Neural progenitor cell (in vitro differentiated cells): ENCODE results near the gene ZNF343. TPM values are rescaled to one million over a fixed set of nuclear protein-coding genes. Genes with fewer than 3 reads are reported as not detected.

Experiments used
- DNase-seq: peaks from one replicate; pipeline ENCODE4 v3.0.0-alpha.2; 2016; ENCODE audit warnings: low spot score
- H2AFZ ChIP-seq: fragments of 200-600 bp; sonication (generic); replicated peaks from 2 replicates; pipeline ENCODE4 v1.6.1; 2016; ENCODE audit warnings: antibody characterized with exemption
- H3F3A ChIP-seq: fragments of 200-600 bp; sonication (generic); 2 replicates; pipeline ENCODE4 v1.6.1; 2016; ENCODE audit warnings: antibody characterized with exemption, low read depth
- H3K27ac ChIP-seq: fragments of 200-600 bp; sonication (generic); 2 replicates; pipeline ENCODE4 v1.5.1; 2016; ENCODE audit warnings: mild to moderate bottlenecking
- H3K27me3 ChIP-seq: fragments of 200-600 bp; sonication (generic); 2 replicates; pipeline ENCODE4 v1.6.1; 2016; ENCODE audit warnings: mild to moderate bottlenecking, moderate library complexity
- H3K36me3 ChIP-seq: fragments of 200-600 bp; sonication (generic); 2 replicates; pipeline ENCODE4 v1.5.1; 2016
- H3K4me1 ChIP-seq: fragments of 200-600 bp; sonication (generic); 2 replicates; pipeline ENCODE4 v1.6.1; 2016; ENCODE audit warnings: mixed run types
- H3K4me2 ChIP-seq: fragments of 200-600 bp; sonication (generic); 2 replicates; pipeline ENCODE4 v1.6.1; 2016
- H3K4me3 ChIP-seq: fragments of 200-600 bp; sonication (generic); 2 replicates; pipeline ENCODE4 v1.5.1; 2016
- H3K79me2 ChIP-seq: fragments of 200-600 bp; sonication (generic); 2 replicates; pipeline ENCODE4 v1.6.1; 2016; ENCODE audit warnings: low read depth
- H3K9ac ChIP-seq: fragments of 200-600 bp; sonication (generic); 2 replicates; pipeline ENCODE4 v1.6.1; 2016
- H3K9me3 ChIP-seq: fragments of 200-600 bp; sonication (generic); 2 replicates; pipeline ENCODE4 v1.5.1; 2016; ENCODE audit warnings: low read depth
- H4K20me1 ChIP-seq: fragments of 200-600 bp; sonication (generic); 2 replicates; pipeline ENCODE4 v1.6.1; 2016; ENCODE audit warnings: low read depth
- H3K27ac Mint-ChIP-seq: 3 replicates; pipeline ENCODE4 v1.8.0; 2021; ENCODE audit warnings: mixed read lengths
- H3K27me3 Mint-ChIP-seq: 2 replicates; pipeline ENCODE4 v1.8.0; 2022; ENCODE audit warnings: low read depth, mild to moderate bottlenecking, inconsistent platforms, moderate library complexity, mixed read lengths; ENCODE audit not compliant: insufficient read depth
- H3K36me3 Mint-ChIP-seq: 3 replicates; pipeline ENCODE4 v1.8.0; 2021; ENCODE audit warnings: mixed read lengths
- H3K4me1 Mint-ChIP-seq: 3 replicates; pipeline ENCODE4 v1.8.0; 2021; ENCODE audit warnings: mixed read lengths
- H3K4me3 Mint-ChIP-seq: 3 replicates; pipeline ENCODE4 v1.8.0; 2021; ENCODE audit warnings: mild to moderate bottlenecking, moderate library complexity, mixed read lengths
- H3K9me3 Mint-ChIP-seq: 3 replicates; pipeline ENCODE4 v1.8.0; 2020; ENCODE audit warnings: mixed read lengths
- EZH2 ChIP-seq: fragments of 200-600 bp; sonication (generic); IDR thresholded peaks from 2 replicates; pipeline ENCODE4 v1.6.1; 2017; ENCODE audit warnings: antibody characterized with exemption, mild to moderate bottlenecking, moderate library complexity
- EZH2phosphoT487 ChIP-seq: fragments of 200-600 bp; sonication (generic); IDR thresholded peaks from 2 replicates; pipeline ENCODE4 v1.6.1; 2017; ENCODE audit warnings: antibody characterized with exemption
- total RNA-seq: library from RNA; depleted of rRNA; stranded (reverse); fragments of >200 nt; gene quantifications from 2 replicates; pipeline ENCODE4 v1.2.3, GENCODE V29; 2015; ENCODE audit warnings: low replicate concordance
- TF ChIP-seq, protein P1 (sequence below): fragments of 200-600 bp; sonication (generic); IDR thresholded peaks from 2 replicates; pipeline ENCODE4 v1.5.1; 2017; ENCODE audit warnings: antibody characterized with exemption, mild to moderate bottlenecking

ZNF343 gene
- total RNA-seq, 1 donor from 2014 or later = 7.4 TPM

DNA sequence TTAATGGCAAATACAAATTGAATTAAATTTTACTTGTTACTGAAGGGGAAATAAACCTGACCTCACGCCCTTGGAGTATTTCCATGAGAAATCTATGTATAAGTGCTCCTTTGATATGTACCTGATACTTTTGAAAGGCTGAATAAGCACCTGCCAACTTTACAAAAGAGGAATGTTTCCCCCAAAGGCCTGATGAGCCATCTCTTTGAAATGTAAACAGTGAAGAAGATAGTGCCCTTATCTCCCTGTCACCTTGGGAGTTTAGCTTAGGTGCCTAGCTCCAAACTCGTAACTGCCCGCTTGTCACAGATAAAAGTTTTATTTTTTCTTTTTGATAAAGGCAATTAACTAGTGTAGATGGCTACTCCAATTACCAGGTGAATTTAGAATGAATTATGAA lies 1.1 kb upstream of the ZNF343 start:
- H3K27ac ChIP-seq = no peak overlapping the region
- peaks cover 11% of the 10 kb centered on the region for H3K79me2 ChIP-seq
- H3K9me3 Mint-ChIP-seq = peaks cover 2% of the 10 kb centered on the region
- peak overlapping the region; percentile 100 for H3K4me3 Mint-ChIP-seq
- no peak overlapping the region for H3K27ac Mint-ChIP-seq
- H3K27me3 ChIP-seq = peaks cover 65% of the 10 kb centered on the region
- no peaks in the 10 kb centered on the region for H3F3A ChIP-seq
- no peak for DNase-seq
- no peaks in the 10 kb centered on the region for H4K20me1 ChIP-seq
- H3K27me3 Mint-ChIP-seq = no peaks in the 10 kb centered on the region
- peak overlapping the region; percentile 77 for H3K4me3 ChIP-seq
- H3K9ac ChIP-seq = no peak overlapping the region
- TF ChIP-seq, protein P1, sequence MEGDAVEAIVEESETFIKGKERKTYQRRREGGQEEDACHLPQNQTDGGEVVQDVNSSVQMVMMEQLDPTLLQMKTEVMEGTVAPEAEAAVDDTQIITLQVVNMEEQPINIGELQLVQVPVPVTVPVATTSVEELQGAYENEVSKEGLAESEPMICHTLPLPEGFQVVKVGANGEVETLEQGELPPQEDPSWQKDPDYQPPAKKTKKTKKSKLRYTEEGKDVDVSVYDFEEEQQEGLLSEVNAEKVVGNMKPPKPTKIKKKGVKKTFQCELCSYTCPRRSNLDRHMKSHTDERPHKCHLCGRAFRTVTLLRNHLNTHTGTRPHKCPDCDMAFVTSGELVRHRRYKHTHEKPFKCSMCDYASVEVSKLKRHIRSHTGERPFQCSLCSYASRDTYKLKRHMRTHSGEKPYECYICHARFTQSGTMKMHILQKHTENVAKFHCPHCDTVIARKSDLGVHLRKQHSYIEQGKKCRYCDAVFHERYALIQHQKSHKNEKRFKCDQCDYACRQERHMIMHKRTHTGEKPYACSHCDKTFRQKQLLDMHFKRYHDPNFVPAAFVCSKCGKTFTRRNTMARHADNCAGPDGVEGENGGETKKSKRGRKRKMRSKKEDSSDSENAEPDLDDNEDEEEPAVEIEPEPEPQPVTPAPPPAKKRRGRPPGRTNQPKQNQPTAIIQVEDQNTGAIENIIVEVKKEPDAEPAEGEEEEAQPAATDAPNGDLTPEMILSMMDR = no peak
- no peak for TF ChIP-seq EZH2phosphoT487
- TF ChIP-seq EZH2 = no peak
- no peaks in the 10 kb centered on the region for H3K9me3 ChIP-seq
- H3K4me2 ChIP-seq = peak overlapping the region; percentile 92
- H3K36me3 ChIP-seq = no peaks in the 10 kb centered on the region
- no peak overlapping the region for H2AFZ ChIP-seq
- H3K4me1 ChIP-seq = no peaks in the 10 kb centered on the region
- peaks cover 2% of the 10 kb centered on the region for H3K36me3 Mint-ChIP-seq
- peaks cover 9% of the 10 kb centered on the region for H3K4me1 Mint-ChIP-seq

DNA sequence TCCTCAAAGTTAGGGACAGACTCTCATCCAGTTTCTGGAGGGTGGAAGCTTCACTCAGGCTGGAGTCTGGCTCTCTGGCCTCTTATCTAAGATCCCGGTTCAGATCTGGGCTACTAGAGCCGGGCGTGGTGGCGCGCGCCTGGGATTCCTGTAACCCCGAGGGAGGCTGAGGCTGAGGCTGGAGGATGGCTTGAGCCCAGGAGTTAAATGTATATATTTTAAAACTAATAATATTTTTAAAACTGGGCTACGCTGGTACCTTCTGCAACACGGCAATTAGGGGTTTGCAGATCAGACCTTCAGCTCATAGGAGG lies 710 bp upstream of the ZNF343 start:
- TF ChIP-seq, protein P1 = no peak
- TF ChIP-seq EZH2 = no peak
- TF ChIP-seq EZH2phosphoT487 = no peak
- H3K4me1 Mint-ChIP-seq = peaks cover 9% of the 10 kb centered on the region
- peaks cover 61% of the 10 kb centered on the region for H3K27me3 ChIP-seq

DNA sequence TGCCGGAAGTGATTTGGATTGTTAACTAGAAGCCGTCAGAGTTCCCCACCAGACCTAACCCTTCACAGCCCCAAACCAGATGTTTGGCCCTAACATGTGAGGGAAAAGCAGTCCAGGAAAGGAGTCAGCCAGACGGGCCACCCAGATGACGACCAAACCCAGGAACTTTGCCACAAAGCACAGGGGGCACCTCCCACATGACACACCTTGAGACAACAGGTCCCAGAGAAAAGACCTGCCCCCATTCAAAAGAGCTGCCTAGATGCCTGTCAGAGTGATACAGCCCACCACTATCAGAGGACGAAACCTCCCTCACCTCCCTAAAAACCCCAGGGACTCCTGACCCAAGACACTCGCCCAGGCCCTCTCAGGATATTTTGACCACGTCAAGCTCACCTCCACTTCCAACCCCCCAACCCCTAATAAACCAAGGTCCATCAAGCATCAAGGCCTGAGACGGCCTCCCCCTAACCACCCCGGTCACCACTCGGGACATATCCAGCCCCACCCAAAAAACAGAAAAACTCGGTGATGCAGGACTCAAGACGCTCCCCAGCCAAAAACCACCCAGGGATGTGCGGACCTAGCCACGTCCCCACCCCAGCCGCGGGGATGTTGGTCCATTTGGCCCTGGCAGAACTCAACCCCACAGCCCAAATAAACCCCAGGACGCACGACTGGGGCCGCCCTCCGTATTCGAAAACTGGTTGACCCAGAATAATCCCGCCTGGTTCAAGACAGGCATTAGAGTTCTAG lies 662 bp downstream of the ZNF343 start:
- Histone ChIP-seq H3K79me2 (peaks cover 11% of the 10 kb centered on the region), H3K9me3 (no peaks in the 10 kb centered on the region), H3K4me1 (no peaks in the 10 kb centered on the region), H3K36me3 (no peaks in the 10 kb centered on the region), H3K4me3 (peak overlapping the region; percentile 77), H3F3A (no peaks in the 10 kb centered on the region), H3K27ac (no peak overlapping the region), H3K4me2 (peak overlapping the region; percentile 92), H4K20me1 (no peaks in the 10 kb centered on the region), H2AFZ (peak overlapping the region; percentile 100), H3K27me3 (peaks cover 48% of the 10 kb centered on the region), H3K9ac (peak overlapping the region; percentile 4)
- peak overlapping the region; percentile 72 for H3K27ac Mint-ChIP-seq
- H3K9me3 Mint-ChIP-seq = peaks cover 4% of the 10 kb centered on the region
- no peaks in the 10 kb centered on the region for H3K27me3 Mint-ChIP-seq
- H3K36me3 Mint-ChIP-seq = peaks cover 2% of the 10 kb centered on the region
- DNase-seq = no peak
- H3K4me3 Mint-ChIP-seq = peak overlapping the region; percentile 100
- H3K4me1 Mint-ChIP-seq = peaks cover 9% of the 10 kb centered on the region
- TF ChIP-seq, protein P1 = no peak
- TF ChIP-seq EZH2 (no peak), EZH2phosphoT487 (no peak)

More for the DNA sequence above, 710 bp upstream of the ZNF343 start:
- Histone ChIP-seq H3K9ac (no peak overlapping the region), H3K27ac (no peak overlapping the region), H3K4me1 (no peaks in the 10 kb centered on the region), H3K4me2 (peak overlapping the region; percentile 92), H4K20me1 (no peaks in the 10 kb centered on the region), H3K4me3 (peak overlapping the region; percentile 77), H3K9me3 (no peaks in the 10 kb centered on the region), H3F3A (no peaks in the 10 kb centered on the region), H3K36me3 (no peaks in the 10 kb centered on the region), H3K79me2 (peaks cover 11% of the 10 kb centered on the region), H2AFZ (peak overlapping the region; percentile 100)
- peaks cover 2% of the 10 kb centered on the region for H3K9me3 Mint-ChIP-seq
- no peaks in the 10 kb centered on the region for H3K27me3 Mint-ChIP-seq
- DNase-seq = no peak
- peaks cover 2% of the 10 kb centered on the region for H3K36me3 Mint-ChIP-seq
- H3K27ac Mint-ChIP-seq = no peak overlapping the region
- peak overlapping the region; percentile 100 for H3K4me3 Mint-ChIP-seq
